GM12878 (cell line): ENCODE results near the gene SUSD6. TPM values are rescaled to one million over a fixed set of nuclear protein-coding genes. Genes with fewer than 3 reads are reported as not detected.

Source experiments
- ATAC-seq: fragments of 200-7000 bp; cut with Tn5 transposase; 3 replicates; pipeline ENCODE4 v1.9.1; 2020; ENCODE audit warnings: mild to moderate bottlenecking, moderate library complexity
- BruUV-seq: library from RNA; stranded (reverse); fragments of 400-500 nt; replicated peaks from 2 replicates; lab custom pipeline; 2021; lab: Mats Ljungman, UMichigan
- CTCF ChIA-PET: fragments of 300-600 bp; sonication (Branson Sonifier 250); formaldehyde crosslinking; extraction: SDS; loops from one replicate; lab custom pipeline; 2021; ENCODE audit warnings: inconsistent platforms; lab: Yijun Ruan, JAX
- POLR2A ChIA-PET: fragments of 350-600 bp; formaldehyde crosslinking; extraction: SDS; loops from one replicate; lab custom pipeline; 2021; ENCODE audit warnings: inconsistent platforms; lab: Charles Lee
- RAD21 ChIA-PET: fragments of 300-600 bp; sonication (Branson Sonifier 250); formaldehyde crosslinking; loops from one replicate; lab custom pipeline; 2023; ENCODE audit warnings: antibody characterized with exemption; ENCODE audit not compliant: unreplicated experiment; lab: Charles Lee
- SMC1A ChIA-PET: fragments of 300-600 bp; sonication (Branson Sonifier 250); formaldehyde crosslinking; loops from one replicate; lab custom pipeline; 2023; ENCODE audit not compliant: unreplicated experiment, uncharacterized antibody; lab: Charles Lee
- DNase-seq: peaks from one replicate; pipeline ENCODE4 v3.0.0-alpha.2; 2011; ENCODE audit warnings: low read depth, low spot score
- FAIRE-seq: peaks from 3 replicates; lab custom pipeline; 2011; peaks lifted over from hg19 to GRCh38; lab: Jason Lieb, UNC
- H2AFZ ChIP-seq: 2 replicates; pipeline ENCODE4 v1.6.0; 2011; ENCODE audit warnings: low read depth, low read length, control low read depth; ENCODE audit not compliant: control insufficient read depth
- H3K27ac ChIP-seq: 2 replicates; pipeline ENCODE4 v1.5.1; 2011; ENCODE audit warnings: control low read depth; ENCODE audit not compliant: control insufficient read depth, insufficient read depth
- H3K27me3 ChIP-seq, 2 experiments: replicated peaks in 1 of 2; 2 replicates each; pipeline versions ENCODE4 v1.6.0 to v1.6.1; 2011; ENCODE audit warnings: low read length in 1 of 2; ENCODE audit not compliant: control insufficient read depth in 2 of 2, insufficient read depth in 2 of 2
- H3K36me3 ChIP-seq, 2 experiments: 2 replicates each; pipeline ENCODE4 v1.5.1; 2011; ENCODE audit warnings: low read length in 1 of 2; ENCODE audit not compliant: control insufficient read depth in 2 of 2, insufficient read depth in 2 of 2
- H3K4me1 ChIP-seq: 2 replicates; pipeline ENCODE4 v1.6.1; 2011; ENCODE audit warnings: mild to moderate bottlenecking, low read length, moderate library complexity, mixed read lengths; ENCODE audit not compliant: control insufficient read depth, insufficient read depth
- H3K4me2 ChIP-seq: 2 replicates; pipeline ENCODE4 v1.6.0; 2011; ENCODE audit warnings: control low read depth; ENCODE audit not compliant: control insufficient read depth, insufficient read depth
- H3K4me3 ChIP-seq: fragments of 200-600 bp; sonication (generic); 2 replicates; pipeline ENCODE4 v1.5.1; 2016
- H3K79me2 ChIP-seq: 2 replicates; pipeline ENCODE4 v1.6.0; 2011; ENCODE audit warnings: low read length; ENCODE audit not compliant: control insufficient read depth, insufficient read depth
- H3K9ac ChIP-seq: 2 replicates; pipeline ENCODE4 v1.8.0; 2011; ENCODE audit warnings: low read length, control low read depth, mixed read lengths; ENCODE audit not compliant: control insufficient read depth, insufficient read depth
- H3K9me3 ChIP-seq: replicated peaks from 3 replicates; pipeline ENCODE4 v1.5.1; 2011; ENCODE audit warnings: mild to moderate bottlenecking, low read length; ENCODE audit not compliant: control insufficient read depth, insufficient read depth
- H4K20me1 ChIP-seq: 2 replicates; pipeline ENCODE4 v1.6.0; 2011; ENCODE audit not compliant: control insufficient read depth, insufficient read depth
- BCL11A ChIP-seq: IDR thresholded peaks from 2 replicates; pipeline ENCODE4 v1.6.1; 2011; ENCODE audit warnings: low read depth, low read length
- BCL3 ChIP-seq: IDR thresholded peaks from 2 replicates; pipeline ENCODE4 v1.6.1; 2011; ENCODE audit warnings: borderline replicate concordance, low read depth, mild to moderate bottlenecking, moderate library complexity, low read length; ENCODE audit not compliant: insufficient read depth, poor library complexity, severe bottlenecking
- CHD1 ChIP-seq: IDR thresholded peaks from 2 replicates; pipeline ENCODE4 v1.6.1; 2012; ENCODE audit warnings: low read depth, low read length, improper control_type of control experiment
- E2F8 ChIP-seq: fragments of 450-650 bp; IDR thresholded peaks from 2 replicates; pipeline ENCODE4 v1.6.1; 2018; ENCODE audit warnings: mild to moderate bottlenecking, low read depth, moderate library complexity; ENCODE audit not compliant: partially characterized antibody
- EGR1 ChIP-seq, 2 experiments: IDR thresholded peaks; 1 replicate in 1 of 2; 2 replicates in 1 of 2; pipeline ENCODE4 v1.6.1; 2011 to 2012; ENCODE audit warnings: low read depth in 2 of 2, low read length in 2 of 2, borderline replicate concordance in 1 of 2, mild to moderate bottlenecking in 1 of 2, moderate library complexity in 1 of 2
- MEF2A ChIP-seq: IDR thresholded peaks from 2 replicates; pipeline ENCODE4 v1.6.1; 2011; ENCODE audit warnings: low read depth, mild to moderate bottlenecking, low read length, moderate library complexity; ENCODE audit not compliant: insufficient read depth
- MYC ChIP-seq: IDR thresholded peaks from 2 replicates; pipeline ENCODE4 v1.6.1; 2011; ENCODE audit warnings: mild to moderate bottlenecking, low read length, moderate library complexity, inconsistent platforms; ENCODE audit not compliant: insufficient read depth, insufficient replicate concordance, insufficient read length, severe bottlenecking
- NBN ChIP-seq: fragments of 450-650 bp; IDR thresholded peaks from 2 replicates; pipeline ENCODE4 v1.6.1; 2016
- NR2F1 ChIP-seq: fragments of 450-650 bp; conservative IDR thresholded peaks from 2 replicates; pipeline ENCODE4 v1.6.1; 2017; ENCODE audit warnings: mild to moderate bottlenecking
- RB1 ChIP-seq: fragments of 450-650 bp; formaldehyde crosslinking; IDR thresholded peaks from 2 replicates; pipeline ENCODE4 v1.6.1; 2017; ENCODE audit warnings: mild to moderate bottlenecking, borderline replicate concordance
- SIN3A ChIP-seq: IDR thresholded peaks from 2 replicates; pipeline ENCODE4 v1.6.1; 2012; ENCODE audit warnings: low read depth, low read length, improper control_type of control experiment
- SIX5 ChIP-seq: IDR thresholded peaks from 2 replicates; pipeline ENCODE4 v1.6.1; 2011; ENCODE audit warnings: mild to moderate bottlenecking, low read depth, low read length, moderate library complexity; ENCODE audit not compliant: severe bottlenecking
- SRF ChIP-seq, 2 experiments: IDR thresholded peaks; 2 replicates each; pipeline ENCODE4 v1.6.1; 2011; ENCODE audit warnings: low read depth in 2 of 2, low read length in 2 of 2, mild to moderate bottlenecking in 1 of 2, moderate library complexity in 1 of 2
- STAT1 ChIP-seq: fragments of 450-650 bp; conservative IDR thresholded peaks from 2 replicates; pipeline ENCODE4 v1.6.1; 2014; ENCODE audit warnings: antibody characterized with exemption, mild to moderate bottlenecking
- TCF3 ChIP-seq: IDR thresholded peaks from 2 replicates; pipeline ENCODE4 v1.6.1; 2012; ENCODE audit warnings: low read depth, mild to moderate bottlenecking, low read length, borderline replicate concordance; ENCODE audit not compliant: insufficient read depth
- YBX1 ChIP-seq: fragments of 450-650 bp; IDR thresholded peaks from 2 replicates; pipeline ENCODE4 v1.6.1; 2016; ENCODE audit warnings: antibody characterized with exemption
- ZNF217 ChIP-seq: fragments of 450-650 bp; IDR thresholded peaks from 2 replicates; pipeline ENCODE4 v1.6.1; 2017; ENCODE audit warnings: antibody characterized with exemption, mild to moderate bottlenecking
- ZNF622 ChIP-seq: fragments of 450-650 bp; IDR thresholded peaks from 2 replicates; pipeline ENCODE4 v1.6.1; 2017; ENCODE audit warnings: mild to moderate bottlenecking, inconsistent platforms
- WGBS: methylation state at CpG from one replicate; pipeline ENCODE4 v1.1.6; 2016; ENCODE audit warnings: low lambda C conversion rate; ENCODE audit not compliant: insufficient replicate concordance, insufficient coverage; ENCODE audit errors: missing lambda C conversion rate; 5-methylcytosine and 5-hydroxymethylcytosine counted together
- in situ Hi-C: fragments of 300-500 bp; cut with MboI; formaldehyde crosslinking; loops from 9 replicates; pipeline ENCODE4 v1.14.3; 2018; ENCODE audit warnings: mixed read lengths
- intact Hi-C: fragments of 100-400 bp; cut with micrococcal nuclease; formaldehyde crosslinking; loops from one replicate; pipeline ENCODE4 v1.14.2; 2022; ENCODE audit not compliant: unreplicated experiment
- polyA plus RNA-seq, 11 experiments: library from polyadenylated mRNA; depleted of rRNA in 4 of 11; unstranded in 6 of 11; stranded (reverse) in 5 of 11; fragments of >200 nt; fragmentation: Nextera tagmentation in 4 of 11; fragmentation: Illumina TruSeq in 1 of 11; extraction: Ambion mirVana in 4 of 11; extraction: Trizol in 1 of 11; gene quantifications; 1 replicate in 1 of 11; 2 replicates in 10 of 11; pipeline versions ENCODE4 v1.2.1 to v1.2.3, GENCODE V29; 2011 to 2016; ENCODE audit warnings: inconsistent platforms in 2 of 11, missing spikeins in 2 of 11, low read depth in 1 of 11
- total RNA-seq, 4 experiments: library from RNA; depleted of rRNA in 3 of 4; stranded (reverse); fragments of >200 nt in 3 of 4; fragmentation: Illumina TruSeq in 1 of 4; extraction: Trizol in 1 of 4; gene quantifications; 2 replicates each; pipeline versions ENCODE4 v1.2.1 to v1.2.3, GENCODE V29; 2013 to 2021
- TF ChIP-seq, protein P1 (sequence below), 3 experiments: IDR thresholded peaks in 2 of 3; conservative IDR thresholded peaks in 1 of 3; 2 replicates each; pipeline ENCODE4 v1.5.1; 2011; ENCODE audit warnings: low read depth in 3 of 3, low read length in 3 of 3, mild to moderate bottlenecking in 3 of 3, control low read depth in 2 of 3, moderate library complexity in 2 of 3, inconsistent platforms in 1 of 3, mixed read lengths in 1 of 3; ENCODE audit not compliant: control insufficient read depth in 2 of 3, insufficient read depth in 1 of 3; ENCODE audit errors: extremely low read depth in 1 of 3

SUSD6 gene
- total and polyA plus RNA-seq, 10 of the 15 experiments (the other 5 are each of a cell fraction or from before 2014, with no cell fraction given) = 6.6 to 39.8 (median 20.2) TPM

GRCh38 chr14:69675245-69675583 lies 63.8 kb downstream of the SUSD6 start:
- intact Hi-C loops (no loop called here), in situ Hi-C loops (no loop called here)
- peaks cover 8% of the 10 kb centered on the region; the same call in 1 of the 2 replicates for H4K20me1 ChIP-seq
- TF ChIP-seq BCL11A (no peak), SRF (IDR thresholded peaks at IDR 0.05; ENCODE audit: low read depth in 2 of 2, low read length in 2 of 2) (no peak), SIN3A (no peak), ZNF622 (no peak), STAT1 (no peak), NBN (no peak), MEF2A (no peak), EGR1 (IDR thresholded peaks at IDR 0.05; ENCODE audit: borderline replicate concordance in 1 of 2, low read depth in 2 of 2, low read length in 2 of 2) (no peak), ZNF217 (no peak), RB1 (no peak), CHD1 (no peak), YBX1 (no peak), E2F8 (no peak), TCF3 (no peak), BCL3 (no peak), MYC (no peak), NR2F1 (no peak), SIX5 (no peak)
- TF ChIP-seq, protein P1, sequence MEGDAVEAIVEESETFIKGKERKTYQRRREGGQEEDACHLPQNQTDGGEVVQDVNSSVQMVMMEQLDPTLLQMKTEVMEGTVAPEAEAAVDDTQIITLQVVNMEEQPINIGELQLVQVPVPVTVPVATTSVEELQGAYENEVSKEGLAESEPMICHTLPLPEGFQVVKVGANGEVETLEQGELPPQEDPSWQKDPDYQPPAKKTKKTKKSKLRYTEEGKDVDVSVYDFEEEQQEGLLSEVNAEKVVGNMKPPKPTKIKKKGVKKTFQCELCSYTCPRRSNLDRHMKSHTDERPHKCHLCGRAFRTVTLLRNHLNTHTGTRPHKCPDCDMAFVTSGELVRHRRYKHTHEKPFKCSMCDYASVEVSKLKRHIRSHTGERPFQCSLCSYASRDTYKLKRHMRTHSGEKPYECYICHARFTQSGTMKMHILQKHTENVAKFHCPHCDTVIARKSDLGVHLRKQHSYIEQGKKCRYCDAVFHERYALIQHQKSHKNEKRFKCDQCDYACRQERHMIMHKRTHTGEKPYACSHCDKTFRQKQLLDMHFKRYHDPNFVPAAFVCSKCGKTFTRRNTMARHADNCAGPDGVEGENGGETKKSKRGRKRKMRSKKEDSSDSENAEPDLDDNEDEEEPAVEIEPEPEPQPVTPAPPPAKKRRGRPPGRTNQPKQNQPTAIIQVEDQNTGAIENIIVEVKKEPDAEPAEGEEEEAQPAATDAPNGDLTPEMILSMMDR (IDR thresholded peaks at IDR 0.05 in 2 of 3, conservative IDR thresholded peaks at IDR 0.05 in 1 of 3; ENCODE audit: control insufficient read depth in 2 of 3, extremely low read depth in 1 of 3, insufficient read depth in 1 of 3, low read depth in 3 of 3, low read length in 3 of 3) = no peak

More at GRCh38 chr14:69675245-69675583, 63.8 kb downstream of the SUSD6 start:
- SMC1A ChIA-PET = interaction anchor here (1.2 to 4.9 kb wide), 13 partner anchors 11 to 91 kb away, joined by 3 to 45 read pairs (median 6); partner anchors contain the start of gene SUSD6
- H3K4me1 ChIP-seq = peaks cover 61% of the 10 kb centered on the region
- RAD21 ChIA-PET = interaction anchor here (1.1 to 2.9 kb wide), 6 partner anchors 17 to 63 kb away, joined by 3 to 15 read pairs (median 7); partner anchors contain the start of gene SUSD6
- CTCF ChIA-PET = interaction anchor here (1.1 to 2.3 kb wide), 2 partner anchors 45 to 50 kb away, joined by 4 to 10 read pairs; no protein-coding TSS in a partner anchor
- H3K36me3 ChIP-seq = peaks cover 5 to 8% of the 10 kb centered on the region in 2 experiments; a peak in 3 of 4 replicates
- FAIRE-seq (no peak), ATAC-seq (no peak), DNase-seq (no peak)
- POLR2A ChIA-PET = interaction anchor here (0.6 to 1.9 kb wide), 8 partner anchors 11 to 1035 kb away, joined by 3 to 11 read pairs (median 4); partner anchors contain the start of gene SRSF5
- no peaks in the 10 kb centered on the region for H3K9me3 ChIP-seq
- BruUV-seq = no TSS peak
- H3K27me3 ChIP-seq = no peaks in the 10 kb centered on the region
- H3K79me2 ChIP-seq = peaks cover 82% of the 10 kb centered on the region
- H3K4me3 ChIP-seq = peak overlapping the region; percentile 41; the same call in 1 of the 2 replicates
- H2AFZ ChIP-seq = no peak overlapping the region
- 76% methylated on average over 1 of the region's 1 CpG for WGBS
- peak overlapping the region; percentile 82 for H3K4me2 ChIP-seq
- 0 out of 2 replicates have a peak overlapping the region, but pooled peaks have one; percentile 11 for H3K9ac ChIP-seq
- H3K27ac ChIP-seq = peak overlapping the region; percentile 59
